Endothelial cell of umbilical vein (primary cell): Measurements from ENCODE around the gene RIC8B. TPM values are rescaled to one million over a fixed set of nuclear protein-coding genes. Genes with fewer than 3 reads are reported as not detected.

Experiments used
- BruUV-seq: library from RNA; stranded (reverse); fragments of 400-500 nt; replicated peaks from 2 replicates; lab custom pipeline; 2021; lab: Mats Ljungman, UMichigan
- CTCF ChIA-PET: fragments of 300-600, 350-600 bp; sonication (Branson Sonifier 250); formaldehyde crosslinking; loops from one replicate; lab custom pipeline; 2021; ENCODE audit warnings: antibody characterized with exemption, inconsistent platforms; lab: Charles Lee
- POLR2A ChIA-PET: fragments of 300-600, 350-600 bp; sonication (Branson Sonifier 250); formaldehyde crosslinking; loops from one replicate; lab custom pipeline; 2021; ENCODE audit warnings: antibody characterized with exemption, inconsistent platforms; lab: Charles Lee
- DNase-seq: peaks from one replicate; pipeline ENCODE4 v3.0.0-alpha.2; 2011; ENCODE audit warnings: low read depth, low spot score
- FAIRE-seq: peaks from 2 replicates; lab custom pipeline; 2011; peaks lifted over from hg19 to GRCh38; lab: Jason Lieb, UNC
- H2AFZ ChIP-seq: 2 replicates; pipeline ENCODE4 v1.6.0; 2012; ENCODE audit warnings: low read depth, low read length, control low read depth, inconsistent platforms
- H3K27ac ChIP-seq: 2 replicates; pipeline ENCODE4 v1.5.1; 2011; ENCODE audit warnings: low read depth, mild to moderate bottlenecking, control low read depth, low read length, moderate library complexity; ENCODE audit not compliant: insufficient read depth
- H3K27me3 ChIP-seq, 2 experiments: 2 replicates each; pipeline versions ENCODE4 v1.6.0 to v1.6.1; 2011; ENCODE audit warnings: low read length in 2 of 2, mixed read lengths in 1 of 2; ENCODE audit not compliant: control insufficient read depth in 2 of 2, insufficient read depth in 2 of 2
- H3K36me3 ChIP-seq, 2 experiments: 2 replicates in 1 of 2; 3 replicates in 1 of 2; pipeline ENCODE4 v1.5.1; 2011; ENCODE audit warnings: low read length in 2 of 2, mild to moderate bottlenecking in 1 of 2, moderate library complexity in 1 of 2; ENCODE audit not compliant: control insufficient read depth in 2 of 2, insufficient read depth in 2 of 2; ENCODE audit errors: extremely low read depth in 1 of 2
- H3K4me1 ChIP-seq: 3 replicates; pipeline ENCODE4 v1.5.1; 2011; ENCODE audit warnings: mild to moderate bottlenecking, low read length; ENCODE audit not compliant: control insufficient read depth, insufficient read depth; ENCODE audit errors: extremely low read depth
- H3K4me2 ChIP-seq: 2 replicates; pipeline ENCODE4 v1.6.1; 2011; ENCODE audit warnings: low read length, control low read depth, mixed read lengths; ENCODE audit not compliant: insufficient read depth
- H3K4me3 ChIP-seq, 3 experiments: fragments of 200-600 bp in 1 of 3; sonication (generic), shearing (Covaris generic) in 1 of 3; replicated peaks in 1 of 3; 2 replicates each; pipeline ENCODE4 v1.5.1; 2011 to 2016; ENCODE audit warnings: control low read depth in 3 of 3, low read length in 3 of 3, mild to moderate bottlenecking in 2 of 3, inconsistent platforms in 1 of 3, low read depth in 1 of 3, moderate library complexity in 1 of 3; ENCODE audit not compliant: insufficient read depth in 1 of 3
- H3K79me2 ChIP-seq: 2 replicates; pipeline ENCODE4 v1.6.0; 2012; ENCODE audit warnings: low read length, inconsistent platforms; ENCODE audit not compliant: control insufficient read depth, insufficient read depth
- H3K9ac ChIP-seq: replicated peaks from 2 replicates; pipeline ENCODE3; 2011; ENCODE audit warnings: low read length, control low read depth; ENCODE audit not compliant: insufficient read depth; ENCODE audit errors: extremely low read depth
- H3K9me1 ChIP-seq: replicated peaks from 3 replicates; pipeline ENCODE4 v1.6.0; 2011; ENCODE audit warnings: mild to moderate bottlenecking, low read length; ENCODE audit not compliant: control insufficient read depth, insufficient read depth; ENCODE audit errors: extremely low read depth
- H3K9me3 ChIP-seq: replicated peaks from 2 replicates; pipeline ENCODE4 v1.5.1; 2012; ENCODE audit warnings: low read length, inconsistent platforms; ENCODE audit not compliant: control insufficient read depth, insufficient read depth
- H4K20me1 ChIP-seq: replicated peaks from 2 replicates; pipeline ENCODE3; 2011; ENCODE audit warnings: mild to moderate bottlenecking, low read length; ENCODE audit not compliant: control insufficient read depth, insufficient read depth; ENCODE audit errors: extremely low read depth
- CTCF ChIP-seq, 2 donors: IDR thresholded peaks; 1 replicate in 1 of 2; 2 replicates in 1 of 2; pipeline ENCODE4 v1.5.1; 2011; ENCODE audit warnings: low read length in 2 of 2, mild to moderate bottlenecking in 2 of 2, moderate library complexity in 2 of 2, control low read depth in 1 of 2, inconsistent platforms in 1 of 2, low read depth in 1 of 2; ENCODE audit not compliant: insufficient read depth in 1 of 2; ENCODE audit errors: extremely low read depth in 1 of 2
- EZH2 ChIP-seq: IDR thresholded peaks from 2 replicates; pipeline ENCODE4 v1.6.1; 2012; ENCODE audit warnings: borderline replicate concordance, low read depth, mild to moderate bottlenecking, moderate library complexity, low read length, inconsistent platforms; ENCODE audit not compliant: severe bottlenecking
- FOS ChIP-seq: IDR thresholded peaks from 2 replicates; pipeline ENCODE4 v1.6.1; 2011; ENCODE audit warnings: mild to moderate bottlenecking, low read length, moderate library complexity, borderline replicate concordance; ENCODE audit not compliant: insufficient read depth
- GATA2 ChIP-seq: IDR thresholded peaks from 2 replicates; pipeline ENCODE4 v1.7.0; 2011; ENCODE audit warnings: low read depth, mild to moderate bottlenecking, moderate library complexity, mixed read lengths, low read length; ENCODE audit not compliant: insufficient read length, insufficient read depth
- JUN ChIP-seq: IDR thresholded peaks from 2 replicates; pipeline ENCODE4 v1.6.1; 2011; ENCODE audit warnings: borderline replicate concordance, low read depth; ENCODE audit not compliant: insufficient read length, insufficient read depth
- MAX ChIP-seq: IDR thresholded peaks from 2 replicates; pipeline ENCODE4 v1.6.1; 2011; ENCODE audit not compliant: insufficient read depth, insufficient read length
- MYC ChIP-seq: IDR thresholded peaks from one replicate; pipeline ENCODE4 v1.6.1; 2011; ENCODE audit warnings: mild to moderate bottlenecking, low read depth, low read length
- POLR2A ChIP-seq: IDR thresholded peaks from 2 replicates; pipeline ENCODE4 v1.6.1; 2012; ENCODE audit warnings: low read depth, mild to moderate bottlenecking, control low read depth, low read length
- POLR2AphosphoS5 ChIP-seq: IDR thresholded peaks from 2 replicates; pipeline ENCODE4 v1.6.1; 2012; ENCODE audit warnings: low read depth, mild to moderate bottlenecking, control low read depth, low read length, moderate library complexity; ENCODE audit not compliant: insufficient read depth
- dilution Hi-C: fragments of 300-500 bp; cut with MboI; formaldehyde crosslinking; loops from one replicate; pipeline ENCODE4 v1.15.0; 2019; ENCODE audit warnings: low sequenced_read_pairs; ENCODE audit not compliant: extremely low pct_ligation_motif_present
- intact Hi-C: fragments of 100-400 bp; cut with micrococcal nuclease; formaldehyde crosslinking; loops from one replicate; pipeline ENCODE4 v1.10.0; 2022
- polyA plus RNA-seq, 4 experiments: library from polyadenylated mRNA; depleted of rRNA in 3 of 4; stranded (reverse) in 3 of 4; unstranded in 1 of 4; fragments of >200 nt; gene quantifications; 2 replicates each; pipeline versions ENCODE4 v1.2.1 to v1.2.3, GENCODE V29; 2011 to 2012; ENCODE audit warnings: missing spikeins in 1 of 4
- total RNA-seq: library from RNA; stranded (reverse); gene quantifications from 2 replicates; pipeline ENCODE4 v1.2.3, GENCODE V29; 2021

Gene RIC8B
- total and polyA plus RNA-seq, 2 donors (not counting 3 experiments of a cell fraction or from before 2014, with no cell fraction given) = 4.1 to 13.7 TPM

GRCh38 chr12:106743270-106743988 is 31.1 kb upstream of the RIC8B start:
- no peaks in the 10 kb centered on the region for H3K79me2 ChIP-seq
- dilution Hi-C loops = no loop called here
- H3K4me1 ChIP-seq = peaks cover 5% of the 10 kb centered on the region
- no peak overlapping the region for H3K4me2 ChIP-seq
- peaks cover 7 to 16% of the 10 kb centered on the region in 2 experiments for H3K27me3 ChIP-seq
- DNase-seq (no peak), FAIRE-seq (no peak)
- H3K9ac ChIP-seq = no peak overlapping the region
- no peaks in the 10 kb centered on the region for H4K20me1 ChIP-seq
- ChIA-PET POLR2A (no interaction called here), CTCF (interaction anchor here (0.9 kb wide), 1 partner anchor 98 kb away, joined by 3 read pairs; no protein-coding TSS in a partner anchor)
- H3K9me3 ChIP-seq = no peaks in the 10 kb centered on the region
- no peaks in the 10 kb centered on the region for H3K36me3 ChIP-seq
- no peak overlapping the region for H3K27ac ChIP-seq
- intact Hi-C loops = no loop called here
- H3K9me1 ChIP-seq = no peaks in the 10 kb centered on the region
- no peak for TF ChIP-seq POLR2A
- TF ChIP-seq MAX = no peak
- no peak for TF ChIP-seq CTCF (IDR thresholded peaks at IDR 0.05; ENCODE audit: extremely low read depth in 1 of 2, insufficient read depth in 1 of 2, low read depth in 1 of 2, low read length in 2 of 2)
- no peak for TF ChIP-seq FOS
- H3K4me3 ChIP-seq = no peak overlapping the region
- no TSS peak for BruUV-seq
- H2AFZ ChIP-seq = no peak overlapping the region

- no TSS peak for BruUV-seq
- intact Hi-C loops (no loop called here), dilution Hi-C loops (no loop called here)
- Histone ChIP-seq H3K27me3 (peaks cover 7 to 16% of the 10 kb centered on the region in 2 experiments), H3K36me3 (no peaks in the 10 kb centered on the region), H3K4me3 (no peak overlapping the region), H3K79me2 (no peaks in the 10 kb centered on the region), H3K4me2 (no peak overlapping the region), H3K9me3 (no peaks in the 10 kb centered on the region), H2AFZ (no peak overlapping the region), H3K9me1 (no peaks in the 10 kb centered on the region), H3K27ac (no peak overlapping the region), H3K4me1 (peaks cover under 1% of the 10 kb centered on the region), H4K20me1 (no peaks in the 10 kb centered on the region), H3K9ac (no peak overlapping the region)
- POLR2A ChIA-PET = no interaction called here
- TF ChIP-seq POLR2A = no peak
- no peak for TF ChIP-seq EZH2
- no peak for TF ChIP-seq FOS
- TF ChIP-seq CTCF (IDR thresholded peaks at IDR 0.05; ENCODE audit: extremely low read depth in 1 of 2, insufficient read depth in 1 of 2, low read depth in 1 of 2, low read length in 2 of 2) = no peak
- no peak for TF ChIP-seq MAX
- TF ChIP-seq GATA2 = no peak
- no peak for TF ChIP-seq JUN
- TF ChIP-seq POLR2AphosphoS5 = no peak
- TF ChIP-seq MYC = no peak
- no peak for FAIRE-seq
- CTCF ChIA-PET = no interaction called here
- no peak for DNase-seq
Measured at GRCh38 chr12:106744600-106744999, 29.9 kb upstream of the RIC8B start.
